MM.1S (cell line): Measurements from ENCODE around the gene PTGFR.

ENCODE experiments used
- EZH2 ChIP-seq: fragments of 300-600 bp; sonication (generic); optimal IDR thresholded peaks from 2 replicates; pipeline ENCODE3; 2017; ENCODE audit warnings: low read depth, mild to moderate bottlenecking, antibody characterized with exemption, low read length, mixed read lengths
- EZH2phosphoT487 ChIP-seq: fragments of 300-600 bp; sonication (generic); IDR thresholded peaks from 2 replicates; pipeline ENCODE4 v1.6.1; 2018; ENCODE audit warnings: antibody characterized with exemption, low read length
- TF ChIP-seq, protein P1 (sequence below): fragments of 300-600 bp; sonication (generic); IDR thresholded peaks from 2 replicates; pipeline ENCODE4 v1.5.1; 2016; ENCODE audit warnings: antibody characterized with exemption, low read length, mixed read lengths

DNA sequence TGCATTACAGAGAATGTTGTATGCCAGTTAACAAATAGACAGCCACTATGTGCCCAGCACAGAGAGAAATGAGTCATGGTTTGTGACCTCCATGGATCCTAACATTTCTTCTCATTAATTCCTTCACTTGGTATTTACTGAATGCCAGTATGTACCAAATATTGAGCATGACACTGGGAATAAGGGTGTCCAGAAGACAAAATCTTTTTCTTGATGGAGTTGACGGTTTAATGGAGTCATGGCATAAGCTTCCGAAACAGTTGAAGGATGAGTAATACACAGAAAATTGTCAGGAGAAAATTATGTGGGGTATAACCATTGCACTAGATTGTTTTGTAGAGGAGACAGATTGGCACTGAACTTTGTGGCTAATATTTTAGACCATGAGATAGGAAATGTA lies 36.9 kb downstream of the PTGFR start:
- TF ChIP-seq, protein P1, sequence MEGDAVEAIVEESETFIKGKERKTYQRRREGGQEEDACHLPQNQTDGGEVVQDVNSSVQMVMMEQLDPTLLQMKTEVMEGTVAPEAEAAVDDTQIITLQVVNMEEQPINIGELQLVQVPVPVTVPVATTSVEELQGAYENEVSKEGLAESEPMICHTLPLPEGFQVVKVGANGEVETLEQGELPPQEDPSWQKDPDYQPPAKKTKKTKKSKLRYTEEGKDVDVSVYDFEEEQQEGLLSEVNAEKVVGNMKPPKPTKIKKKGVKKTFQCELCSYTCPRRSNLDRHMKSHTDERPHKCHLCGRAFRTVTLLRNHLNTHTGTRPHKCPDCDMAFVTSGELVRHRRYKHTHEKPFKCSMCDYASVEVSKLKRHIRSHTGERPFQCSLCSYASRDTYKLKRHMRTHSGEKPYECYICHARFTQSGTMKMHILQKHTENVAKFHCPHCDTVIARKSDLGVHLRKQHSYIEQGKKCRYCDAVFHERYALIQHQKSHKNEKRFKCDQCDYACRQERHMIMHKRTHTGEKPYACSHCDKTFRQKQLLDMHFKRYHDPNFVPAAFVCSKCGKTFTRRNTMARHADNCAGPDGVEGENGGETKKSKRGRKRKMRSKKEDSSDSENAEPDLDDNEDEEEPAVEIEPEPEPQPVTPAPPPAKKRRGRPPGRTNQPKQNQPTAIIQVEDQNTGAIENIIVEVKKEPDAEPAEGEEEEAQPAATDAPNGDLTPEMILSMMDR: no peak
- TF ChIP-seq EZH2 (no peak), EZH2phosphoT487 (no peak)
